ENCODE data around the gene DYNC1LI1.
"Not testable (repeated sequence)": the region's sequence is repeated elsewhere in the genome, so short reads cannot be mapped to it uniquely, and the experiment has no call there.

DYNC1LI1 gene

DNA sequence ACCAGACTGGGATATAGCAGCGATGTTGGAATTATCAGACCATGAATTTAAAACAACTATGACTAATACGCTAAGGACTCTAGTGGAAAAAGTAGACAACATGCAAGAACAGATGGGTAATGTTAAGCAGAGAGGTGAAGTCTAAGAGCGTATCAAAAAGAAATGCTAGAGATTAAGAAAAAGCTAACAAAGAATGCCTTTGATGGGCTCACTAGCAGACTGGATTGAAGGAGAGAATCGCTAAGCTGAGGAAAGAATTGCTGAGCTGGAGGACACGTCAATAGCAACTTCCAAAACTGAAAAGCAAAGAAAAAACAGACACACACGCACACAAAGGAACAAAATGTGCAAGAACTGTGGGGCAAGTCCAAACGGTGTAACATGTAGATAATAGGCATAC is 48.0 kb downstream of the DYNC1LI1 start:
- no peak for DNase-seq

DNA sequence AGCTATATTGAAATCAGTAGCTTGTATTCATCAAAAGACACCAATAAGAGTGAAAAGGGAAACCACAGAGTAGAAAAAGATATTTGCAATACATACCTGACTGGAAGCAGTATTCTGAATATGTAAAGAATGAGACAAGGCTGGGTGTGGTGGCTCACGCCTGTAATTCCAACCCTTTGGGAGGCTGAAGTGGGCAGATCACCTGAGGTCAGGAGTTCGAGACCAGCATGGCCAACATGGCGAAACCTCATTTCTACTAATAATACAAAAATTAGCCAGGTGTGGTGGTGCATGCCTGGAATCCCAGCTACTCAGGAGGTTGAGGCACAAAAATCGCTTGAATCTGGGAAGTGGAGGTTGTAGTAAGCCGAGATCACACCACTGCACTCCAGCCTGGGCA is 51.7 kb downstream of the DYNC1LI1 start:
- DNase-seq = not testable (repeated sequence)

DNA sequence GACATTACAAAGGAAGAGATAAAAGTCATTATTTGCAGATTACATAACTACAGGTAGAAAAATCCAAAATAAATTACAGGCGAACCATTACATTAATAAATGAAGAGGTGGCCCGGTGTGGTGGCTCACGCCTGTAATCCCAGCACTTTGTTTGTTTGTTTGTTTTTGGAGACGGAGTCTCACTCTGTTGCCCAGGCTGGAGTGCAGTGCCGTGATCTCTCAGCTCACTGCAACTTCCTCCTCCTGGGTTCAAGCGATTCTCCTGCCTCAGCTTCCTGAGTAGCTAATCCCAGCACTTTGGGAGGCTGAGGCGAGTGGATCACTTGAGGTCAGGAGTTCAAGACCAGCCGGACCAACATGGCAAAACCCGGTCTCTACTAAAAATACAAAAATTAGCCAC is 53.9 kb downstream of the DYNC1LI1 start:
- not testable (repeated sequence) for DNase-seq

DNA sequence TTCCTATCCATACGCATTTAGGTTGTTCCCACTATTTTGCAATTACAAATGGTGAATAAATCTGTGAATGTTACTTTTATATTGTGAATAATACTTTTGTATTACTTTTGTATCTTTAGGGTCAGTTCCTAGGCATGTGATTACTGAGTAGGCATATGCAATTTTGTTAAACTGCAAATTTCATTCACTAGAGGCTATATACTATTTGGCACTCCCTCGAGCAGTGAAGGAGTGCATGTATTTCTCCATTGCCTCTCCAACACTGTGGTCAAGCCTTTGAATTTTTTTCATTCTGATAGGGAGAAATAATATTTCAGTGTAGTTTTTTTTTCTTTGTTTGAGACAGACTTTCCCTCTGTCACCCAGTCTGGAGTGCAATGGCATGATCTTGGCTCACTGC is 59.7 kb downstream of the DYNC1LI1 start:
- no peak for DNase-seq

DNA sequence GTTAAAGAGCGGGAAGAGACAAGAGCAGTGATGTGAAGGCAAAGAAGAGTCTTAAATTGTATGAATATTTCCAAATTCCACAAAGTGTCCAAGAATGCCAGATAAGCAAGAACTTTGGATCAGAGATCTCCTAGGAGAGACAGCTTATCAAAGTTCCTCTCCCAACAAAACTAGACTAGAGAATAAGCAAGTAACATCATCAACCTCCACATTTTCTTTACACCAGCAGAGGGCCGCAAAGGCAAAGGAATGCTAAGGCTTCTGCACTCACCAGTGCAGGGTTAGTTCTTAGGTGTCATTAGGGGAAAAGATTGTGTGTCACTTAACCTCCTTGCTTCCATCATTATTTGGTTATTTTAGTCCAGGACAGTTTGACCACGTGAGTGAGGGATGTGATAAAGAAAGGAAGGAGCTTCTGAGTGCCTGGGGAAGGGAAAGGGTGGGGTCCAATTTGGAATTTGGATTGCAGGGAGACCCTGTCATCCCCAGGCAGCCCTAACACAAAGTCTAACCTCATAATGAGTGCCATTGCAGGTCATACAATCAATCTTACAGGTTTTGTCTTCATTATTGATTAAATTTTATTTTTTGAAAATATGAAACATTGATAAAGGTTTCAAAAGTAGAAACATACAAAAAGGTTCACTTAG is 60.5 kb downstream of the DYNC1LI1 start:
- peak; percentile 81 for DNase-seq

DNA sequence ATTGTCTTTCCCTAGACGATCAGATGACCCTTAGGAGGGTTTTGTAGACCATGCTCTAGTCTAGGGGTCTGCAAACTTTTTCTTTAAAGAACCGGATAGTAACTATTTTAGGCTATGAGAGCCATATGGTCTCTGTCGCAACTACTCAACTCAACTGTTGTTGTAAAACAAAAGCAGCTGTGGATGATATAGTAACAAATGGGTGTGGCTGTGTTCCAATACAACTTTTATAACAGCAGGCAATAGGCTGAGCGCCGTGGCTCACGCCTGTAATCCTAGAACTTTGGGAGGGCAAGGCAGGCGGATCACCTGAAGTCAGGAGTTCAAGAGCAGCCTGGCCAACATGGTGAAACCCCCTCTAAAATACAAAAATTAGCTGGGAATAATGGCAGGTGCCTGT is 61.9 kb downstream of the DYNC1LI1 start:
- DNase-seq = no peak

DNA sequence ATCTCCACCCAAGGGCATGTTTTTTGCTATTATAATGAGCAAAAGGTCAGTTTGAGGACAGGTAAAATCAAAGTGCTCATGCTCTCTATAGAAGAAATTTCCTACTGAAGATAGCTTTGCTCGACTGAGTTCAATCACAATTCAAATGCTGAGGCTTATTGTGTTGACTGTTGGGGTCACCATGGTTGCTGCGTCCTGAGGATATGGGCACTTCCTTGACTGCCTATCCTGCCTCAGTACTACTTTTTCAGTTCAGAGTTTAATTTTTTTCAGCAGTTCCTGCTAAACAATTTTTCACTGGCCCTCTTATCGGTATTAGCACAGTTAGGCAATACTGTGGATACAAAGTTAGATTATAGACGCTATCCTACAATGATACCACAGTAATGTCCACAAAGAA is 64.2 kb downstream of the DYNC1LI1 start:
- DNase-seq = no peak

DNA sequence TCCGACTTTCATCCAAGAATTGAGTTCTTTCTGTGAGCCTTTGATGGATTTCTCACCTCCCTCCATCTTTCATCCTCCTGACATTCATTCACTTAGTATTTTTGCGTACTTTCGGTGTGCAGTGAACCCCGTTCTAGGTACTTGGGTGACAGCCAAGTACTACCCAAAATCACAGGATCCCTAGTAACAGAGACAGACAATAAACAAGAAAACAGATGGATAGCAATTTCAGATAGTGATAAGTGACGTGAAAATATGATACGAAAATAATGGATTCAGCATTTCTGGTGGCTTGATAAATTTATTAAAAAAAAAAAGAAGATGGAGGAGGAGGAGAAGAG is 67.7 kb downstream of the DYNC1LI1 start:
- no peak for DNase-seq

DNA sequence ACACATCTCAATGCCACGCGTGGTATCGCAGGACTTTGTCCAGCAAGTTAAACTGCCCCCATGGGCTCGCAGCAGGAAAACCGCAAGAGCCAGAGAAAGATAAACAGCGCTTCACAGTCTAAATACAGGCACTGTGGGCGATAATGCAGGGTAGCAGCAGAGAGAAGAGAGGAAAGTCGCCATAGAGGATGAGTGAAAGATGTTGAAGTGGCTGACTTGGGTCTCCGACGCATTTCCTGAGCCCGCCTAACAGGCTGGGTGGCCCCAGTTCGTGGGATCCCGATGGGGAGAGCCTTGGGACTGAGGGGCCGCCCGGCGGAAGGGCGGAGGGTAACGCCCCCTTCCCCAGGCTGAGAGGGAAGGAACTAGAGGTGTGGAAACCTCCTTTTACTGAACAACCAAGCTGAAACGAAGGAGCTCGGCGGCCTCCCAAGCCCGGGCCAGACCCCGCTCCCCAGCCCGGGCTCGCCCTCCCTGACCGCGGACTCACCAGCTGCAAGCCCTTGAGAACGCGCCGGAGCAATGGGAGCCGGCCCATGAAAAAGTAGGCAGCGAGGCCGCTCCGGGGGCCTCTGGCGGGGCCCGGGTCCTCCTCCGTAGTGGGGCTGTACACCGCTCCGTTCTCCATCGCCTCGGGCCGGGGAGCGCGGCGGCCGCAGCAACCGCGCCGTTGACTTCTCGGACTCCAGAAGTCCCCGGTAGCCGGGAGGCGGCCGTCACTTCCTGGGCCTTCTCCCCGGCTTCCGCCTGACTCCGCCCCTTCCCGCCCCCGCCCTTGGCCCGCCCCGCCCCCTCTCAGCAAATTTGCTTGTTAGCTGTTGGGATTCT is 68.3 kb downstream of the DYNC1LI1 start, which contains the start of gene CMTM6:
Gene CMTM6 (minus strand): TSS at position 735 of the 828 bp plus-strand sequence. CDS start 107 bp downstream, at position 628.
- DNase-seq = peak; percentile 91

DNA sequence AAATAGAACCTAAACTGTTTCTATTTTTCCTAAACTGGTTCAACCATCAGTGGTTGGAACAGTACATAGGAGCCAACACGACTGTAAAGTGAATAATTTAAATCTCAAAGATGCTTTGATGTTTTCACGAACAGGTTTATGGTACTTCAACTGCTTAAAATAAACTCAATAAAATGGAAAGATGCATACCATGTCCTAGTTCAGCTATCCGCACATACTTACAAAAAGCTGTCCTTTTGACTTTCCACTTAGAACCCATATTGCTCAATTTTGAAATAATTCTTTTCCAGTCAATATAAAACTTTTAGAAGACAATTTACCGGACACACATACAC is 68.9 kb downstream of the DYNC1LI1 start:
- DNase-seq = no peak

DNA sequence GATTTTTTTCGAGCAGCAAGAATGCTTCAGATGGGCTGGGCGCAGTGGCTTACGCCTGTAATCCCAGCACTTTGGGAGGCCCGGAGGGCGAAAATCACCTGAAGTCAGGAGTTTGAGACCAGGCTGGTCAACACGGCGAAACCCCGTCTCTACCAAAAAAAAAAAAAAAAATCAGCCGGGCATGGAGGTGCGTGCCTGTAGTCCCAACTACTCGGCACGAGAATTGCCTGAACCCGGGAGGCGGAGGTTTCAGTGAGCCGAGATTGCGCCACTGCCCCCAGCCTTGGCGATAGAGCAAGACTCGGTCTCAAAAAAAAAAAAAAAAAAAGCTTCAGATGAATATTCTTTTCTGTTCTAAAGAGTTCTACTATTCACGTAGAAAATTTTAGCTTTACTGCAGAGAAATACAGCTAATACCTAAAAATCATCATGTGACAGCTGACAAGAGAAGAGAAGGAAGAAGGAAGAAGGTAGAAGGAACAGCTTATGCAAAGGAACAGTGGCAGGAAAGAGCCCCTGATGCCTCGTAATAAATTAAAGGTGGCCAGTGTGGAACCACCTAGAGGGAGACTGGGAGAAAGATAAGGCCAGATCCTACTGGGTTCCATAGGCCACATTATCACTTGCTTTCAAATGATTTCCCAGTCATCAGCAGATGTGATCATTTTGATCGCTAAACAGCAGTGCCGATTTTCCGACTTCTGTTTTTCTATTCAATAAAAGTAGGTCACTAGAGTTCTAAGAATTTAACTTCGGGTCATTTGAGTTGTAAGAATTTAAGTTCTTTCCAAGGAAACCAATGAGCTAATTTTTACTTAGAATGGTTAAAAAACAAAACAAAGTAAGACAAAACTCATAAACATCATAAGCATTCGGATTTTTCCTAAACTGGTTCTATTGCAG is 69.5 kb downstream of the DYNC1LI1 start:
- no peak for DNase-seq

DNA sequence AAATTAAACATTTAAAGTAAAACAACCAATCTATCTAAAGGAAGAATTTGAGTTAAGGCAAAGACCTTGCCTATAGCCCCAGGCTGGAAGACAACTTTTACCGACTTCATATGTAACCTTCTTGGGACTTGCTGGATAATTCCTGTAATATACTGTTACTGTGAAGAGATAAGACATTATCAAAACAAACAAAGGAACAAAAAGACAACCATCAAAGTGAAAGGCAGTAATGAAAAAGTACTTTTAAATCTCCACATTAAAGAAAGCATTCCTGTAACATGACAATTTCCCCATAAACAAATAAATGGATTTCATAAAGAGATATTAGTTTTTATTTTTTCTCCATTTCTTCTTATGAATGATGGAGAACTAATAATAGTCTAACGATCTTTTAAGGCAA is 70.4 kb downstream of the DYNC1LI1 start:
- no peak for DNase-seq

DNA sequence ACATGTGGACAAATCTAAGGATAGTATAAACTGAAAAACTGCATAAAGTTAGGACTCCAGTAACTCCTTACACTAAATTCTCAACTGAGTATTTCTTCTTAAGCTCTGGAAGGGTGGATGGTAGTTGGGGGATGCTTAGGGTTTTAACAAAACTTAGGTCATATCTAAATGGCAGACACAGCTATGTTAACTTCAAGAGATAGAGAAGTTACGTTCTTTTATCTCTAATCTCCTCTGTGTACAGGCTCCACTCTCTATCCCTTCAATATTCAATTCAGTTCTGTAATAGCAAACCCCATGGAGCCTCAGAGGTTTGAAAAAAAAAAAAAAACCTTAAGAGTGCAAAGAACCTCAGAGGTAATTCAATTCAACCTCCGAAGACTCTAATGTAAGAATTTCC is 71.1 kb downstream of the DYNC1LI1 start:
- no peak for DNase-seq

DNA sequence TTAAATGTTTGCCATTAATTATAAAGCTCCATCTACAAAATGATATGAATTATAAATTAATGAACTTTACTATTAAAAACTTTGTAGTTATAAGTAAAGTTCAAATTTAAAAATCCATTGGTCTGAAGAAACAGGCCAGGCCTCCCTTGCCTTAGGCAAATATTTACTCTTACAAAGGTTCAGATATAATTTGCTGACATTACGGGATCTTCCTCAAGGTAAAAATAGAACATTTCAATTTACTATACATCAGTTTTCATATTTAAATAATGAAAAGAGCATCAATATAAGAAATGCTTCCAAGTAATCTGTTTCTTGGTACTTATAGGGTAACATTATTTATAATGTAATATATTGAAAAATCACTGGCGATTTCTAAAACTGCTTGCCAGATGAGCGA is 71.7 kb downstream of the DYNC1LI1 start:
- no peak for DNase-seq

DNA sequence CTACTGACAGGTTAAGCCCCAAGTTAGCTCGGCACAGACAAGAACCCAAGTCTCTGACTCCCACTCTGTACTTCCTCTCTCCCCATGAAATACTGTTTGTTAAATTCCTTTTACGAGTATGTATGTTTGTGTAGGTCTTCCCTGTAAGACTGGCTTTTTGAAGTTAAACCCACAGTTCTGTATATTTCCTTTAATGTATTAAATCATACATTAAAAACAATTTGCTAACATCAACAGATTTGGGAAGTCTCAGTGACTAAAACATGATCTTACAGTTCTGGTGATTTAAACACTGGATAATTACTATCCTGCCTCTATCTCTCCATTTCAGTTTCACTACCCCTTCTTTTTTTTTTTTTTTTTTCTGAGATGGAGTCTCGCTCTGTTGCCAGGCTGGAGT is 72.4 kb downstream of the DYNC1LI1 start:
- DNase-seq = no peak

DNA sequence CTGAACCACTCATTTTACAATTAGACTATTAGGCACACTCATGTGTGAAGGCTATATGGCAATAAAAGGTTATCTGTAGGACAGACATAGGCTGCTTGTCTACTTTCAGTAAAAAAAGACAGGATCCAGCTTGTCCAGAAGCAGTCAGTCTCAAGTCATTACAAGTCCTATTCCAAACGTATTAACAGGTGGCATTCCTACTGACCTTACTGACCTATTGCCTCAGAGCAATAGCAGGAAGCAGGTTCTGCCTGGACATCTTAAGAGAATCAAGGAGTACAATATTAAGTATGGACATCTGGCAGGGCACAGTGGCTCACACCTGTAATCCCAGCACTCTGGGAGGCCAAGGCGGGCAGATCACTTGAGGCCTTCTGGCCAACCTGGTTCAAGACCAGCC is 75.0 kb downstream of the DYNC1LI1 start:
- DNase-seq = no peak

DNA sequence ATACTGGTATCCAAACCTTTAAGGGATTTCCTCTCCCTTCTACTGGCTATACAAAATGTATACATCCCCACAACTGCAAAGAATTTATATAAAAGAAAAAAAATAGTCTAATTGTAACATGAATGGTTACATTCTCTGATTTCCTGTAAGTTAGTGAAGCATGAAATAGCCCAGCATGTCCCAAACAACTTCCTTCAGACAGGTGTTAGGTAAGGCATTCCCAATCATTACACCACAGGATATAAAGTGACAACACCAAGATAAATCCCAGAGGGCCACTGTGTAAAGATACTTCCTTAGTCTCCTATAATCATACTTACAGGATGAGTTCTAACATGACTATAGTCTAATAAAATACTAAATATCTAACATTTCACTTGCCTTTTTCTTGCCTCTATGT is 75.6 kb downstream of the DYNC1LI1 start:
- no peak for DNase-seq

DNA sequence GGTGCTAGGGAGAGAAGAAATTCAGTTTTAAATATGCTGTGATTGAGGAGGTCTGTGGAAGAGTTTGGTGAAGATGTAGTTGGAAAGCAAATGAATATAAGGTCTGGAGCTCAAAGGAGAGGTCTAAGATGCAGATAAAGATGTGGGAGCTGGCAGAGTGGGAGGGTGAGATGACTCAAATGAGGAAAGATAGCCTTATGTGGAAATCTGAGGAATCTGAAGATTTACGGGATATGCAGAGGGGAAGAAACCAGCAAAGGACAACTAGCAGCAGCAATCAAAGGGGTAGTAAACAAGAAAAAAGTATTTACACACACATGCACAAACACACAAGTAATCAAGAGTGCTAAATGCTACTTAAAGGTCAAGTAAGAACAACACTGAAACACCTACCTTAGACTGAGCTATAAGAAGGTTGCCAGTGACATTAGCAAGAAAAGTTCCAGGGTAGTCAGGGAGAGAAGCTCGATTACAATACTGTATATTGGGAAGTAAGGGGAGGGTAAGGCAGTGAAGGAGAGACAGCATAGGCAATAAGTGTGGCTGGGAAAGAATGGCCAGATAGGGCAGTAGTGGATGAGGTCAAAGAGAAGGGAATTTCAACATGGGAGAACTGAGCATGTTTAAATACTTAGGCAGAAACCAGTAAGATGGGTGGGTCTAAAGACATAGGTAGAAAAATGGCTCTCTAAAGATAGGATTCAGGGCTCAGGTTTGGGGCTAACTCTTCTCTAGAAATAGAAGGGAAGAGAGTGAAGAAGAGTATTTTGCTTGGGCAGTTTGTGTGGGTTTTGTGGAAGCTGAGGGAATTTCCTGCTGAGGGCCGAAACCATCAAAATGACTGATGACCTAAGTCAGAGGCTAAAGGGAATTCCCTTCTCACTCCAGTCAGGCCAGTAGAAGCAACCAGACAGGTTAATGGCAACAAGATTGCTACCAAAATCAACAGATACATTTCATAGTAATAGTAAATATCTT is 76.9 kb downstream of the DYNC1LI1 start:
- no peak for DNase-seq

DNA sequence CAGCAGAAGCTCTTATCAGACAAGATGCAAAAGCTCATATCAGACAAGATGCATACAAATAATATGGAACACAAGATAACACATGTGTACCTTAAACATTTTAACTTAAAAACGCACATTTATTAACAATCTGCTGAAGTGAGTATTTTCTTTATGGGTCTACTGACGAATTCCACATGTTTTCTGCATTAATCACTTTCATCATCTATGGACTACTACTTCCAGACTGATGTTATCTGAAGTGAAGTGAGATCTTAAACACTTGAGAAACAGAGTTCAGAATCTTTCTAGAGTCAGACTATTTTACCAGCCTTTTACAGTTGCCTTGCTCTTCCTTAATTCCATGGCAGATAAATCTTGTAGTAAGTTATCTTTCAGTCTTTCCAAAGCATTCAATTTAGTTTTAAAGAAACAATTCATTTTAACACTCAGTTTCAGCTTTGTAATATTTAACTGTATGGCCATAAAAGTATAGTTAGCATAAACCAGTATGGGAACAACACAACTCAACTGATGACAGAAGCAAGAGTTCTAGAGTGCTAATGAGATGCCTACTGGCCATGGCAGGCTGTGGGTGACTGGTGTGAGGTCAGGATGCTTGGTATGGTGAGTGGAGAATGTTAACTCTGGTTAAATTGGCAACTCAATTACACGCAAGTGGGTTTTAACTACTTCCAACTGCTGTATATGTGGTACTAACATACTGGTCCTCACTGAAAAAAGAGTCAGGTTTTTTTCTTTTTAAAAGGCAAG is 77.8 kb downstream of the DYNC1LI1 start:
- no peak for DNase-seq

DNA sequence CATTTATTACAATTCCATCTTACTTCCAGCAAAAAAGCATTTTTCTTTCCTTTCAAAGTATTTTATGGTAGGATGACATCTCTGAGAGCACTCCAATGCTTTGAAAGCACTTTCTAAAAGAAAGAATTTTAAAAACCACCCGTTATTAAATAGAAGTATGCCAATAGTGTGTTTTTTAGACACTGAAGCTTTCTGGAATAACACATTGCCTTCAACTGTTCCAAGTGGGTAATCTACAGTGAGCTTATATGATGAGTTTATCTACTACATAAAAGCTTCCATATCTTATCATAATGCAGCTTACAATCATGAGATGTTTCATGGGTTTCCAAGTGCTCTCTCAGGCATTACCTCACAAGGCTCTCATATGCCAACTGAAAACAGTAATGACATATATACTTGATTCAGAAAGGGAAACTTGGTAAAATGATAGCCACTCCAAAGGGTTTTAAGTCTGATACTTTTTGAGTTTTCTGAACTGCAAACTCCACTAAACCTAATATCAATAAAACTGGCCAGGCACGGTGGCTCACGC is 82.1 kb downstream of the DYNC1LI1 start:
- DNase-seq = no peak

DNA sequence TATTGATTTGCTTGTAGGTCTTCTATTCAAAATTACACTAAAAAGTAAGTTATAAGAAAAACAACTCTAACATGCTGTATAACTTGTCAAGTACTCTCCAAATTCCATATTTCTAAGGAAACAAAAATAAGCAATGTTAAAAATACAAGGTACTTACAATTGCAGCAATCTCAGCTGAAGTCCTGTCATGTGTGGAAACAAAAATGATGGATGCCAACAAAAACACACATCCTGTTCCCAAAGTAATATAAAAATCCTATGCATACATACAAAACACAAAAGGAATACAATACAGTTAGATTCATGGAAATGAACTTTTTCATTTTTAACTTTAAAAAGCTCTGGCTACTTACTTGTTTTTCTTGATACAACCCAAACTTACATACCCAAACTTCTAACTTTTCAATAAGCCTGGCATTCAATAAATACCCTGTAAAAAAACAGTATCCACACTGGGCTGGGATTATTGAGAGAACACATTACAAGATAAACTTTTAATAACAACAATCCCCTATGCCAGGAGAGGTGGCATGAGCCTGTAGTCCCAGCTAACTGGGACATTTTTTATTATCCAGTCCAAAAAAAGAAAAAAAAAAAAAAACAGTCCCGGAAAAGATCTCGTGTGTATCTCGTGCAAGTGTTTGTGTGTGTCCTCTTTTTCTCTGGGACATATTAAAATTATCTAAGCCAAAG is 82.7 kb downstream of the DYNC1LI1 start:
- DNase-seq = no peak
